Central memory CD4-positive, alpha-beta T cell (primary cell): ENCODE measurements around the gene DCAF11.

Source experiments
- DNase-seq: peaks from one replicate; pipeline ENCODE4 v3.0.0; 2022

The DCAF11 gene

GRCh38 chr14:24162093-24162492 lies 47.5 kb downstream of the DCAF11 start:
- DNase-seq = no peak

- no peak for DNase-seq
Measured at GRCh38 chr14:24164518-24164991, 50.0 kb downstream of the DCAF11 start.

GRCh38 chr14:24165785-24166184 lies 51.2 kb downstream of the DCAF11 start:
- no peak for DNase-seq

- DNase-seq = no peak
Measured at GRCh38 chr14:24167469-24168114, 53.0 kb downstream of the DCAF11 start.

GRCh38 chr14:24171422-24172260 lies 57.1 kb downstream of the DCAF11 start, which contains the start of gene REC8:
Gene REC8 (plus strand): TSS chr14:24172080. CDS start chr14:24172553, 473 bp downstream.
- peak; percentile 68 for DNase-seq

GRCh38 chr14:24172261-24172860 lies 57.8 kb downstream of the DCAF11 start:
- DNase-seq = no peak

GRCh38 chr14:24172871-24173281 lies 58.3 kb downstream of the DCAF11 start:
- DNase-seq = no peak
